ENCODE data around the gene KCNJ16.

DNA sequence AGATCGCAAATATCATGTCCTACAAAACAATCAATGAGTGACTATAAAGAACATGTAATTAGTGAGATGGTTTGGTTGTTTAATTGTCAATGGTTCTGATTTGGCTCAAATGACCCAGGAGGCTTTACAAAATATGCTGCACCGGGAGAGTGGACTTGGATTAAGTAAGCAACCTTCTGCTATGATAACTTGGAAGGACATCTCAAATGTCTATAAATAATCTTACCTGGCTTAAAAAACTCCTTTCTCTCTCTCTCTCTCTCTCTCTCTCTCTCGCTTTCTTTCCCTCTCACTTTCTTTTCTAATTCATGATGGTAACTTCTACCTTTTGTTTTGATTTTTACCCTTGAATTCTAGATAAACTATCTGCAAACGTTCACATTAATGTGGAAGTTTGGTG, 108.5 kb downstream of the KCNJ16 start:
- no peak for TF ChIP-seq EZH2phosphoT487 (IDR thresholded peaks at IDR 0.05; ENCODE audit: low read depth)
- TF ChIP-seq, protein P1, sequence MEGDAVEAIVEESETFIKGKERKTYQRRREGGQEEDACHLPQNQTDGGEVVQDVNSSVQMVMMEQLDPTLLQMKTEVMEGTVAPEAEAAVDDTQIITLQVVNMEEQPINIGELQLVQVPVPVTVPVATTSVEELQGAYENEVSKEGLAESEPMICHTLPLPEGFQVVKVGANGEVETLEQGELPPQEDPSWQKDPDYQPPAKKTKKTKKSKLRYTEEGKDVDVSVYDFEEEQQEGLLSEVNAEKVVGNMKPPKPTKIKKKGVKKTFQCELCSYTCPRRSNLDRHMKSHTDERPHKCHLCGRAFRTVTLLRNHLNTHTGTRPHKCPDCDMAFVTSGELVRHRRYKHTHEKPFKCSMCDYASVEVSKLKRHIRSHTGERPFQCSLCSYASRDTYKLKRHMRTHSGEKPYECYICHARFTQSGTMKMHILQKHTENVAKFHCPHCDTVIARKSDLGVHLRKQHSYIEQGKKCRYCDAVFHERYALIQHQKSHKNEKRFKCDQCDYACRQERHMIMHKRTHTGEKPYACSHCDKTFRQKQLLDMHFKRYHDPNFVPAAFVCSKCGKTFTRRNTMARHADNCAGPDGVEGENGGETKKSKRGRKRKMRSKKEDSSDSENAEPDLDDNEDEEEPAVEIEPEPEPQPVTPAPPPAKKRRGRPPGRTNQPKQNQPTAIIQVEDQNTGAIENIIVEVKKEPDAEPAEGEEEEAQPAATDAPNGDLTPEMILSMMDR (IDR thresholded peaks at IDR 0.05; ENCODE audit: low read depth, low read length) = no peak

Measured in OCI-LY3 (cell line).